GM19193 (cell line): ENCODE data around the gene STK40.

Source experiments
- POLR2A ChIP-seq: IDR thresholded peaks from 4 replicates; pipeline ENCODE4 v1.6.1; 2011; ENCODE audit not compliant: insufficient read depth, insufficient read length; ENCODE audit errors: extremely low read depth

The STK40 gene

GRCh38 chr1:36367066-36367465 lies 18.7 kb downstream of the STK40 start:
- no peak for TF ChIP-seq POLR2A

GRCh38 chr1:36366091-36366661 lies 19.5 kb downstream of the STK40 start:
- no peak for TF ChIP-seq POLR2A

GRCh38 chr1:36365381-36365780 lies 20.3 kb downstream of the STK40 start:
- no peak for TF ChIP-seq POLR2A

GRCh38 chr1:36359911-36360550 lies 25.7 kb downstream of the STK40 start:
- no peak for TF ChIP-seq POLR2A

GRCh38 chr1:36359383-36359782 lies 26.3 kb downstream of the STK40 start:
- TF ChIP-seq POLR2A, result no peak

GRCh38 chr1:36358514-36359084 lies 27.1 kb downstream of the STK40 start:
- TF ChIP-seq POLR2A, result no peak

- TF ChIP-seq POLR2A, result no peak
Measured at GRCh38 chr1:36355811-36356210, 29.9 kb downstream of the STK40 start.

- TF ChIP-seq POLR2A, result no peak
Measured at GRCh38 chr1:36354486-36354885, 31.2 kb downstream of the STK40 start.

GRCh38 chr1:36352910-36353878 lies 32.5 kb downstream of the STK40 start:
- TF ChIP-seq POLR2A, result no peak

GRCh38 chr1:36352125-36352909 lies 33.4 kb downstream of the STK40 start:
- no peak for TF ChIP-seq POLR2A

GRCh38 chr1:36351227-36351977 lies 34.3 kb downstream of the STK40 start:
- no peak for TF ChIP-seq POLR2A

GRCh38 chr1:36350659-36351226 lies 35.0 kb downstream of the STK40 start:
- TF ChIP-seq POLR2A, result no peak

GRCh38 chr1:36349839-36350238 lies 35.9 kb downstream of the STK40 start:
- TF ChIP-seq POLR2A, result no peak
